Eye (tissue), 1 donor: ENCODE results near the gene SCN8A.
"Not testable (repeated sequence)": the region's sequence is repeated elsewhere in the genome, so short reads cannot be mapped to it uniquely, and the experiment has no call there.

ENCODE experiments used
- DNase-seq: peaks from one replicate; pipeline ENCODE4 v3.0.0-alpha.2; 2015

SCN8A gene

DNA sequence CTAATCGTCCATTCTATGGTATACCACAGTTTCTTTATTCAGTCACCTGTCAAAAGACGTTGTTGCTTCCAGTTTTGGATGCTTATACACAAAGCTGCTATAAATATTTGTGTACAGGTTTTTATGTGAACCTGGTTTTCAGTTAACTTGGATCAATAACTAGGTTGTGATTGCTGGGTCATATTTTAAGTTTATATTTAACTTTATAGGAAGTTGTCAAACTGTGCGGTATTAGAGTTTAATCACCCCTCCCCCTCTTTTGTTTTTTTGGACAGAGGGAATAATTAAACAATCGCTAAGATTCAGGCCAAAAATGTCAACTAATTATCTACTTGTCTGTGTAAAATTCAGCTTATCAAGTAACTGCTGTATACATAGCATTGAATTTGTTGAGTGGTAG lies 34.3 kb downstream of the SCN8A start:
- no peak for DNase-seq

- no peak for DNase-seq
Observed at GRCh38 chr12:51626115-51626514, 35.1 kb downstream of the SCN8A start.

DNA sequence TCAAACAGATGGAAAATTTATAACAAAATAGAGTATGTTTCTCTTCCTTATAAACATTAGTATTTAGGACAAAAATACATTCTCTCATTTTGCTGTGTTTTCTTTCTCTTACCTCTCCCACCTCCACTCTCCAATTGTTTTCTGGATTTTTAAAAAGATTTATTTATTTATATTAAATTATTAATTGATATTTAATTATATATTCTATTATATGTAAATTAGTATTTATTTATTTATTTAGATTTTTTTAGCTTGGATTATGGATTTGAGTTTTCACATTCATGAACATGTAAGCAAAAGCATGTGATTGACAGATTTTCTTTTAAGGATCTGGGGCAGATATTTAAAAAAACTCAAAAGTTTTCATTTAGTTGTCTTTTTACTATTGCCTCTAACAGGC lies 35.6 kb downstream of the SCN8A start:
- no peak for DNase-seq

DNA sequence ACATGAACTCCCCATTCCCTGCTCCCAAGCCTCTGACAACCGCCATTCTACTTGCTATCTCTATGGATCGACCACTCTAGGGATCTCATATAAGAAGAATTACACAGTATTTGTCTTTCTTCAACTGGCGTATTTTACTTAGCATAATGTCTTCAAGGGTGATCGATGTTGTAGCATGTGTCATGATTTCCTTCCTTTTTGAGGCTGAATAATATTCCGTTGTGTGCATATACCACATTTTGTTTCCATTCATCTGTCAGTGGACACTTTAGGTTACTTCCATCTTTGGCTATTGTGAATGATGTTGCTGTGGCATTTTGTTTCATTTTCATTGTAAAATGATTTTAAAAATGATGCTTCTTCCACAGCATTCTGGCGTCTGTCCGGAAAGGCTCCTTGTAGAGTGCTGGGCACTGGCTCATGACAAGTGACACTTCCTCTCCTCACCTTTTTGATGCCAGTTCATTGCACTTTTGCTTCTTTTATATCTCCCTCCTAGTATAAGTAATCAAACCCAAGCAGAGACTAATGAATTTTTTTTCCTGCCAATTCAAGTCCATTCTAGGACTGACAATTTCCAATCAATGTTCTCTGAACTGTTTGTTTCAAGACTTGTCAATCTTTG lies 39.3 kb downstream of the SCN8A start:
- no peak for DNase-seq

- DNase-seq: peak; percentile 34
Observed at GRCh38 chr12:51630986-51631385, 40.0 kb downstream of the SCN8A start.

GRCh38 chr12:51631591-51631990 lies 40.6 kb downstream of the SCN8A start:
- DNase-seq: peak; percentile 10

DNA sequence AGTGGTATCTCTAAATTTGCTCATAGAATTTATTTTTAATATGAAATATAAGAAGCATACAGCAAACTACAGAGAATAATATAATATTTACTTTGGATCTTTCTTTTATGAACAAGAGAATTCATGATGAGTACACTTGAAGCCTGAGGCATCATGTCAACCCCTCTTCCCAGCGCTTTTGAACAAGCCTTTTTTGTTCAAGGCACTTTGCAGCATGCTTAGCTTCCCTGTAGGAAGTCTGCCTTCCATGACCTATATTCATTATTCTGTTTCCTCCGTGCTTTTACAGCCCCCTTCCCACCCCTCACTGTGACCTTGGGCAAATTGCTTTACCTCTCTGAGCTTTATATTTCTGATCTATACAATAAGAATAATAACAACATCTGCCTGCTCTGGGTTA lies 41.6 kb downstream of the SCN8A start:
- DNase-seq: peak; percentile 47

DNA sequence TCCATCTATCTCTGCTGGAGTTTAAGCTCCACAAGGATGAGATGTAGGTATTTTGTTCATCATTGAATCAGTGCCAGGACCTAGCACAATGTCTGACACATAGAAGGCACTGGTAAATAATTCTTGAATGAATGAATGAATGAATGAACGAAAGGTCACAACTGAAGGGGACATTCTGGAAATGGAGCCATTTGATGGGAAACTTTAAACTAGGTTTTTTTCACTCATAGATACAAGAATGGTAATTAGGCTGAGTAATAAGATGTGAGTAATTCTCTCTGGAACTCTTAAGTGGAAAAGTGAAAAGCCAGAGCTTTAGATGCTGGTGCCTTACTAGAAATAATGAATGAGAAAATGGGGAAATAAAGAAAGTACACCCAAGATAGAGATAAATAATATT lies 44.3 kb downstream of the SCN8A start:
- no peak for DNase-seq

DNA sequence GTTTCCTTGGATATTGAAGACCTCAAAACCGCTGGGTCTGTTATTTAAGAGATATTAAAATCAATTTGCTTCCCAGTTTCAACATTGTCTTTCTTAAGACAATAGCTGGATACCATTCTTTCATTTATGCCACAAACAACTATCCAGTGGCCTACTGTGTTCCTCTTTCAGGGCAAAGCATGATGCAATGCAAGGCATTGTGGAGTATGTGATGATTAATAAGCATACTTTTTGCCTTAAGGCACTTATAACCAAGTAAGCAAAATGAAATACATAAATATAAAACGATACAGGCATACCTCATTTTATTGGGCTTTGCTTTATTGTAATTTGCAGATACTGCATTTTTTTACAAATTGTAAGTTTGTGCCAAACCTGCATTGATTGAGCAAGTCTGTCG lies 45.5 kb downstream of the SCN8A start:
- DNase-seq: no peak

GRCh38 chr12:51636986-51637385 lies 46.0 kb downstream of the SCN8A start:
- DNase-seq: no peak

DNA sequence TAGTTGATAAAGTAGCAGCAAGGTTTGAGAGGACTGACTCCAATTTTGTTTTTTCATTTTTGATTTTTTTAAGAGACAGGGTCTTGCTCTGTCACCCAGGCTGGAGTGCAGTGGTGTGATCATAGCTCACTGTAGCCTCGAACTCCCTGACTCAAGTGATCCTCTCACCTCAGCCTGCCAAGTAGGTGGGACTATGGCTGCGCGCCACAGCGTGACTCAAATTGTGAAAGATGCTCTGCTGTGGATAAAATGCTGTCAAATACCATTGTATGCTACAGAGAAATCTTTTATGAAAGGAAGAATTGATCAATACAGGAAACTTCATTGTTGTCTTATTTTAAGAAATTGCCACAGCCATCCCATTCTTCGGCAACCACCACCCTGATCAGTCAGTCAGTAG lies 48.3 kb downstream of the SCN8A start:
- DNase-seq: no peak

DNA sequence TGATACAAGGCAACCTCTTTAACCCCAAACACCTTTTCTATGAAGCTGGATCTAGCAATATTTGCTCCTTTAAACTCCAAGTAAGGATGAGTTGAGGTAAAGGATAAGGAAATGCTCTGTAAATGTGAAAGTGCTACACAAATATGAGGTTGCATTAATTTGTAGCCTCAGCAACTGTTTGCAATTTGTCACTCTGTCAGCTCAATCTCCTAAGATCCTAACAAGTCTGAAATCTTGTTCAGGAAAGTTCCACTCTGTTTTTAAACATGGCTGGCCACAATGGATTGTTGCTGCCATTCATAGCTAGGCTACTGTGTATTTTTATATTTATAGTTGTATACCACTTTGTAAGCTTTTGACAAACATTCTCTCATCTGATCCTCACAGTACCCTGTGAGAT lies 51.3 kb downstream of the SCN8A start:
- no peak for DNase-seq

DNA sequence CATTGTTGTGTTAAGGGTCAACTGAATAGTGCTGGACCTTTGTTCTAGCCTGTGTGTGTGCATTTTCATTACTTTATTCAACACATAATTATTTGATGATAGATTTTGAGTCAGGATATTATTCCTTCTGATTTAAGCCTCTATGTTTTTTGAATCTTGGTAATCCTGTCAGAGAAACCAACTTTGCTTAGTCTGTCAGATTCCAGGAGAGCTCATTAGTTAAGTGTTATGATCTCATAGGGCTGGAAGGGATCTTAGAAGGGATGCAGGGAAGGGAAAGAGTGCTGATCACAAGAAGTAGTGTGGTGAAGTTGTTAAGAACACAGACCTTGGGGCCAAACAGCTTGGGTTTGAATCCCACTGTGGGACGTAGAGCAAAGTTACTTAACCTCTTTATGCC lies 52.9 kb downstream of the SCN8A start:
- no peak for DNase-seq

DNA sequence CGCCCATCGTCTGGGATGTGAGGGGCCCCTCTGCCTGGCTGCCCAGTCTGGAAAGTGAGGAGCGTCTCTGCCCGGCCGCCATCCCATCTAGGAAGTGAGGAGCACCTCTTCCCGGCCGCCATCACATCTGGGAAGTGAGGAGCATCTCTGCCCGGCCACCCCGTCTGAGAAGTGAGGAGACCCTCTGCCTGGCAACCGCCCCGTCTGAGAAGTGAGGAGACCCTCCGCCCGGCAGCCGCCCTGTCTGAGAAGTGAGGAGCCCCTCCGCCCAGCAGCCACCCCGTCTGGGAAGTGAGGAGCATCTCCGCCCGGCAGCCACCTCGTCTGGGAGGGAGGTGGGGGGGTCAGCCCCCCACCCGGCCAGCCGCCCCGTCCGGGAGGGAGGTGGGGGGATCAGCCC lies 53.7 kb downstream of the SCN8A start:
- not testable (repeated sequence) for DNase-seq

GRCh38 chr12:51645961-51646360 lies 54.9 kb downstream of the SCN8A start:
- no peak for DNase-seq

DNA sequence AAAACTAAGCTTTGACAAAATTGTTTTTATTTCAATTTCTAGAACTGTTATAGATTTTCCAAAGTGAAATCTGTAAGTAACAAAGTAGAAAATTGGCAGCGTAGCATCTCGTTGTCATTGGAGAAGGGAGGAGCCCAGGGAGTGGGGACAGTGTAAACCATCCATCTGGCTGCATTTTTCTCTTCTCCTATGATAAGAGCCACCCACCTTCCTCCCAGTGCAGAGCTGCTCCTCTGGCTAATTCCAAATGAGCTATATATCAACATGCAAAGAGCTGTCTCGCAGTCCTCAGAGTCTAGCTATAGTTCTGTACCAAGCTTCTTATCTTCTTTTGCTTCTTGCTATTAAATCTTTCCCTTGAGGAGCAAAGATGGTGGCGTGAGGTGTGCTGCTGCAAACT lies 56.6 kb downstream of the SCN8A start:
- DNase-seq: no peak

DNA sequence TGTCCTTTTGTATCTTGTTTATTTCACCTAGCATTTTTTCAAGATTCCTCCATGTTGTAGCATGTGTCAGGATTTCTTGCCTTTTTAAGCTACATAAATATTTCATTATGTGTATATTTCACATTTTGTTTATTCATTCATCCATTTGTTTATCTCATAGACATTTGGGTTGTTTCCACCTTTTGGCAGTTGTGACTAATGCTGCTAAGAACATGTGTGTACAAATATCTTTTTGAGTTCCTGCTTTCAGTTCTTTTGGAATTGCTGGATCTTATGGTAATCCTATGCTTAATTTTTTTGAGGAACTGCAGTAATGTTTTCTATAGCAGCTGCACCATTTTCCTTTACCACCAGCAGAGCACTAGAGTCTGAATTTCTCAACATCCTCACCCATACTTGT lies 62.4 kb downstream of the SCN8A start:
- no peak for DNase-seq

DNA sequence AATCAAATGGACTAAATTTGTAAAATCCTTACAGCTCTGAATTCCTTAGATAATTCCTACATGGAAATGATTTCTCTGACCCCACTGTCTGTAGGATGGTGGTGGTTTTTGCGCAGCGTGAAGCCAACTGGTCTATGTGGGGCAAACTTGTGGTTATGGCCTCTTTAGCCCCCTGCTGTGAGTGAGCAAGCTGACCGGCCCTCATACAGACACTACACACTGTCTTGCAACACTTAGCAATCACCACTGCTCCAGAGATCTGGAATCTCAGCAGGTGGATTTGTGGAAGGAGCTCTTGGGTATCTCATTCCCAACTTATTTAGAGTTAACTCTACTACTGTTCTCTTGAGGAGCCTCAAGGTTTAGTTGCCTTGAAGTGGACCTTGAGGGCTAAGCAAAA lies 70.2 kb downstream of the SCN8A start:
- no peak for DNase-seq

DNA sequence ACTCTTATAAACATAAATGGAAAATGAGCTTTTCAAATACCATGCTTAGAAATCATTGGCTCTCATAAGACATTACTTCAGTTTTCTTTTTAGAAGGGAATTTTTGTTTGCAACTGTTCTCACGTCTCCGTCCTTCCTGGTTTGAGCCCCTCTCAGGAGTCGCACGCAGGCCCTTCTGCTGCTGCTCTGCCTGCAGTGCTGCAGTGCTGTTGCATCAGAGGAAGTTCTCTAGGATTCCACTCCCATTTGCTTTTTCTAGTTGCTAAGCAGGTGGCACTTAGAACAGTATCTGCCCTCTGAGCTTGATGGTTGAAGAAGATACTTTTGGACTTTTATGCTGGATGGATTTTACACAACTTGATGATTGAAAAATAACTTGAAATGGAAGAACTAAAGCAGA lies 70.8 kb downstream of the SCN8A start:
- DNase-seq: no peak

- no peak for DNase-seq
Observed at GRCh38 chr12:51662728-51663154, 71.7 kb downstream of the SCN8A start.

DNA sequence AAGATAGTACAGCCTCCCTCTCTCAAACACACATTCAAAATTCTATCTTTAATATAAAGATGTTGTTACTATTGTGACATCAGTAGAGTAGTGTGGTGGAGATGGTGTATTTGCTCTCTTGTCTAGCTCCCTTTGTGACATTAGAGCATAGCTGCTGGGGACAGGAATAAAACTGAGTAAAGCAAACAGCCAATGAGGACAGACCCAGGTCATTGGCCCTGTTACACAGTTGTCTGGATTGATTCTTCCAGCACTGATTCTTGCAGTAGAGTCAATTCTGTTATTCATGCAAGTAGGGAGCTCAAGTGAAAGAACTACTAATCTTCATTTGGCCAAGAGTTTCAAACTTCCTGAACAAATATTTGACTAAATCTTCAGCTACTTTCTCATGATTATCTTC lies 72.4 kb downstream of the SCN8A start:
- no peak for DNase-seq

GRCh38 chr12:51666696-51667095 lies 75.7 kb downstream of the SCN8A start:
- DNase-seq: no peak

- DNase-seq: no peak
Observed at GRCh38 chr12:51667269-51667668, 76.2 kb downstream of the SCN8A start.

DNA sequence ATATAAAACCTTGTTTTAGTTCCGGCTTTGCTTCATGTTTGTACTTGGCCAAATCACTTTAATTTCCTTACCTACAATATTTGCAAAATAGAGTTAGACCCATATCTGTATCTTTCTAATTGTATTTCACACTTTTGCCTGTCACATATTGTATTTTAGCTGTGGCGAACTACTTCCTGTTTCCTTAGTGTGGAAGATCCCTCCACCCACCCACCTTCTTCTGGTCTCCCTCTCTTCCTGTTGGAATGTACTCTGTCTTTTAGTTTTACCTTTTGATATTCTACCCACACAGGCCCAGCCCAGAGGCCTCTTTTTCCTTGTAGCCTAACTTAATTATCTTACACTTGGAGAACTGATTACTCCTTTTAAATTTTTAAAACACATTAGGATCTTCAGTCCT lies 78.2 kb downstream of the SCN8A start:
- no peak for DNase-seq

DNA sequence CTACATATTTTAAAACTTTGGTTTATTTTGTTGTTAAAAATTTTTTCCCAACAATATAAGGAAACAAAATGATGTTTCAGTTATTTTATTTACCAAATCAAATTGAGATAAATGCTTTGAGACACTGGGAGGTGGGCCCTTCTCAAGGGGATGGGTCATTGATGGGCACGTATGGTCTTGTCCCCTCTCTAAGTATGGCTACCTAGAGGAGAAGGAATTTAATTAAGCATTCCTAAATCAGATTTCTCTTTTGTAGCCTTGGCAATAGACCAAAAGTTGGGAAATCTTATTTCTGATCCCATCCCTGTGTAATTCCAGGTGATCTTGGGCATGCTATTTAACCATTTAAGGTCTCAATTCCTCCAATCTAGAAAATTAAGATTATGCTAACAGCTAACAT lies 79.0 kb downstream of the SCN8A start:
- no peak for DNase-seq

- DNase-seq: no peak
Observed at GRCh38 chr12:51672334-51672733, 81.3 kb downstream of the SCN8A start.
